Measurements from ENCODE around the gene OVCA2.

GRCh38 chr17:2044263-2044894, 2.6 kb downstream of the OVCA2 start:
- TF ChIP-seq CTCF (IDR thresholded peaks at IDR 0.05) (no peak), POLR2AphosphoS5 (IDR thresholded peaks at IDR 0.05) (no peak)
